HG03378 (cell line): ENCODE results near the gene TAGLN.
"Not testable (repeated sequence)": the region's sequence is repeated elsewhere in the genome, so short reads cannot be mapped to it uniquely, and the experiment has no call there.

Experiments used
- ATAC-seq: cut with Tn5 transposase; IDR thresholded peaks from one replicate; pipeline ENCODE4 v1.9.1; 2021; ENCODE audit warnings: mild to moderate bottlenecking, moderate library complexity; ENCODE audit not compliant: unreplicated experiment

Gene TAGLN

GRCh38 chr11:117195258-117195657, 3.9 kb upstream of the TAGLN start:
- ATAC-seq: no peak

GRCh38 chr11:117195761-117196160, 3.4 kb upstream of the TAGLN start:
- ATAC-seq: no peak

GRCh38 chr11:117197006-117197405, 2.2 kb upstream of the TAGLN start:
- no peak for ATAC-seq

GRCh38 chr11:117197516-117198456, 1.4 kb upstream of the TAGLN start:
- ATAC-seq: no peak

GRCh38 chr11:117198613-117199012, 557 bp upstream of the TAGLN start:
- ATAC-seq: no peak

GRCh38 chr11:117199916-117200812, 994 bp downstream of the TAGLN start:
- no peak for ATAC-seq

GRCh38 chr11:117200813-117201657, 1.9 kb downstream of the TAGLN start:
- no peak for ATAC-seq

- ATAC-seq: no peak
These were observed 2.6 kb downstream of the TAGLN start for GRCh38 chr11:117201658-117202305.

- no peak for ATAC-seq
These were observed 3.4 kb downstream of the TAGLN start for GRCh38 chr11:117202386-117203068.

- no peak for ATAC-seq
These were observed 3.9 kb downstream of the TAGLN start for GRCh38 chr11:117203069-117203407.

- ATAC-seq: no peak
These were observed 5.3 kb downstream of the TAGLN start for GRCh38 chr11:117204283-117205080.

GRCh38 chr11:117205211-117205818, 6.1 kb downstream of the TAGLN start:
- no peak for ATAC-seq

- ATAC-seq: not testable (repeated sequence)
These were observed 6.9 kb downstream of the TAGLN start for GRCh38 chr11:117206111-117206510.

GRCh38 chr11:117206859-117207258, 7.7 kb downstream of the TAGLN start:
- ATAC-seq: not testable (repeated sequence)

GRCh38 chr11:117207481-117207880, 8.3 kb downstream of the TAGLN start:
- ATAC-seq: not testable (repeated sequence)

- not testable (repeated sequence) for ATAC-seq
These were observed 9.5 kb downstream of the TAGLN start for GRCh38 chr11:117208710-117209109.

- not testable (repeated sequence) for ATAC-seq
These were observed 10.4 kb downstream of the TAGLN start for GRCh38 chr11:117209351-117210125.

- ATAC-seq: no peak
These were observed 11.4 kb downstream of the TAGLN start for GRCh38 chr11:117210620-117211019.
